ENCODE data around the gene RHBDL1.

Gene RHBDL1

DNA sequence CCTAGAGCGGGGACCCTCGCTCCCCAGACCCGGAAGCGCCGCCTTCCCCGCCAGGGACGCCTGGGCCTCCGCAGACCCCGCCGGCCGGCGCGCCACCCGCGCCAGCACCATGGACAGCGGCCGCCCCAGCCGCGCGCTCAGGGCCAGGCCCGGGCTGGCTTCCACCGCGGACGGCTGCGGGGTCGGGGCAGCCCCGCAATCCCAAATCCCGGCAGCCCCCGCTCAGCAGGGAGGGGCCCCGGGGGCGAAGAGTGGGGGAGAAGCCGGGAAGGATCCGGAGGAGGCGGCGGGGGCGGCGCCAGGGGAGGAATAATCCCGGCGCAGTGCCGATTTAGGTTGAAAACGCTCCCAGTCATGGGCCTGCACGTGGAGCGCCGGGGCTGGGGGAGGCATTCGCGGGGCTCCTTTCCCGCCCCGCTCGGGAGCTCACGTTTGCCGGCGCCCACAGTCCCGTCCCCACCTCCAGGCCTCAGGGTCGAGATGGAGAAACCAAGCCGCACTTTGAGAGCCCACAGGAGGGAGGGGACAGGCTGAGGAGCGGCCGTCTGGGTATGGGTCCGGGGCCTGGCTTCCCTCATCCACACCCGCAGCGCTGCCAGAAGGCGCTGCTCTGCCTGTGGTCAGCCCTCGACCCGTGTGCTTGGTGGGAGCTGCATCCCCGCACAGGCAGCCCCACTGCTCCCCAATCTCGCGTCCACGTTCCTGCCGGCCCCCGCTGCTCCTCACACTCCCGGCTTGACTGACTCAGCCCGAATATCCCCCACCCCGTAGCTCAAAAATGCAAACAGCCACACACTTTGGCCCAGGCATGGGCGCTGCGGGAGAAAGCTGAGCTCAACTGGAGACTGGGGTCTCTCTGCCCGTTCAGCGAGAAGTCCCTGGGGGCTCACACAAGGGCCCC lies 25.5 kb downstream of the RHBDL1 start:
- in situ Hi-C loops (cut with MboI; ENCODE audit: low pct_unique_long_range_greater_than_20kb, low sequenced_read_pairs, unreplicated experiment), result no loop called here
- TF ChIP-seq, protein P1, sequence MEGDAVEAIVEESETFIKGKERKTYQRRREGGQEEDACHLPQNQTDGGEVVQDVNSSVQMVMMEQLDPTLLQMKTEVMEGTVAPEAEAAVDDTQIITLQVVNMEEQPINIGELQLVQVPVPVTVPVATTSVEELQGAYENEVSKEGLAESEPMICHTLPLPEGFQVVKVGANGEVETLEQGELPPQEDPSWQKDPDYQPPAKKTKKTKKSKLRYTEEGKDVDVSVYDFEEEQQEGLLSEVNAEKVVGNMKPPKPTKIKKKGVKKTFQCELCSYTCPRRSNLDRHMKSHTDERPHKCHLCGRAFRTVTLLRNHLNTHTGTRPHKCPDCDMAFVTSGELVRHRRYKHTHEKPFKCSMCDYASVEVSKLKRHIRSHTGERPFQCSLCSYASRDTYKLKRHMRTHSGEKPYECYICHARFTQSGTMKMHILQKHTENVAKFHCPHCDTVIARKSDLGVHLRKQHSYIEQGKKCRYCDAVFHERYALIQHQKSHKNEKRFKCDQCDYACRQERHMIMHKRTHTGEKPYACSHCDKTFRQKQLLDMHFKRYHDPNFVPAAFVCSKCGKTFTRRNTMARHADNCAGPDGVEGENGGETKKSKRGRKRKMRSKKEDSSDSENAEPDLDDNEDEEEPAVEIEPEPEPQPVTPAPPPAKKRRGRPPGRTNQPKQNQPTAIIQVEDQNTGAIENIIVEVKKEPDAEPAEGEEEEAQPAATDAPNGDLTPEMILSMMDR (IDR thresholded peaks at IDR 0.05; ENCODE audit: extremely low read depth, insufficient read depth, missing control alignments), result no peak
- DNase-seq (ENCODE audit: low spot score), result peak; percentile 67

DNA sequence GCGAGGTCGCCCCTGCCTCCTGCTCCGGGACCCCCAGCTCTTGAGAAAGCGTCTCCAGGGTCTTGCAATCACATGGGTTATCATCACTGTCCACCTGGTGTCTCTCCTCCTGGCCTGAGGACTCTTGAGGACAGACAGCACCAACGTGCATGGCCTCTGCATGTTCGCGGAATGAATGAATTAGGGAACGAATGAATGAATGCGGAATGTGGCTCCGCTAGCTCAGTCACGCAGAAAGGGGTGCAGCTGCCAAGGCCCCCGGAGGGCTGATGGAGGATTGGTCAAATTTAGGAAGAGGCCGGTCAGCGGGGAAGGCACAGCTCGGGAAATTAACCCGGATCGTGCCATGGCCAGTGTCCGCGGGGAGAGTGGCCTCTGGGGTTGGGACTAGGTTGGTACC lies 26.9 kb downstream of the RHBDL1 start:
- in situ Hi-C loops (cut with MboI; ENCODE audit: low pct_unique_long_range_greater_than_20kb, low sequenced_read_pairs, unreplicated experiment), result no loop called here
- no peak for DNase-seq (ENCODE audit: low spot score)
- TF ChIP-seq, protein P1 (IDR thresholded peaks at IDR 0.05; ENCODE audit: extremely low read depth, insufficient read depth, missing control alignments), result no peak

DNA sequence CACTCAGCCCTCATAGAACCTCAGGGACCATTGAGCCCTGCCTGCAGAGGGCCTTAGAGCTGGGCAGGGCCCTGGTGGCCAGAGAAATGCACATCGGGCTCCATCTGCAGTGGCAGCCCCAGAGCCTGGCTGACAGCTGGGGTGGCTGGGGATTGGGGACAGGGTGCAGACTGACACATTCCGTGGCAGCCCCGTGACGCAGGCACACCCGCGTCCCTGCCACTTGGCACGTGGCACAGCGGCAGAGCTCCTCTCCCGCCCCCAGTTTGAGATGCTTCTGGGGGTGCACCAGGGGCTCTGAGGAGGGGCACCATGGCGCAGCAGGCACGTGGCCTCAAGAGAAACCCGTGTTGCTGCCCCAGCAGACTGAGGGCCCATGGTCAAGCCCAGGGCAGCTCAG lies 27.9 kb downstream of the RHBDL1 start:
- no peak for DNase-seq (ENCODE audit: low spot score)
- TF ChIP-seq, protein P1 (IDR thresholded peaks at IDR 0.05; ENCODE audit: extremely low read depth, insufficient read depth, missing control alignments), result no peak
- in situ Hi-C loops (cut with MboI; ENCODE audit: low pct_unique_long_range_greater_than_20kb, low sequenced_read_pairs, unreplicated experiment), result no loop called here

DNA sequence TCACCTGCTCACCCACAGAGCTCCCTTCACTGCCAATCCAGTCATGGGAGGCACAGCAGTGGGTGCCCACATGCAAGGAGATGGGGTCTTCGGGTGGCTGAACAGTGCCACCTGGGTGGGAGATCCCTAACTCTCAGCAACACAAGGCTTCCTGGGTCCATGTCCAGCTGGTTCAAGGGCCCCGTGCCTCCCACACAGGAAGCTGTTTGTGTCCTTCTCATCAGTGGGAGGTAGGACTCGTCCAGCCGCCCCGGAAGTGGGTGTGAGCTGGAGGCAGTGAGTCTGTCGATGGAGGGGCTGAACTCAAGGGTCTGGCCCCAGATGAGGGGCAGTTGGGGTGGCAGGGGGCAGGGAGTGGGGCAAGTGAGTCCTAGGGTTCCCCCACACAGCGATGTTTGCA lies 28.6 kb downstream of the RHBDL1 start:
- in situ Hi-C loops (cut with MboI; ENCODE audit: low pct_unique_long_range_greater_than_20kb, low sequenced_read_pairs, unreplicated experiment), result no loop called here
- no peak for DNase-seq (ENCODE audit: low spot score)
- TF ChIP-seq, protein P1 (IDR thresholded peaks at IDR 0.05; ENCODE audit: extremely low read depth, insufficient read depth, missing control alignments), result no peak

DNA sequence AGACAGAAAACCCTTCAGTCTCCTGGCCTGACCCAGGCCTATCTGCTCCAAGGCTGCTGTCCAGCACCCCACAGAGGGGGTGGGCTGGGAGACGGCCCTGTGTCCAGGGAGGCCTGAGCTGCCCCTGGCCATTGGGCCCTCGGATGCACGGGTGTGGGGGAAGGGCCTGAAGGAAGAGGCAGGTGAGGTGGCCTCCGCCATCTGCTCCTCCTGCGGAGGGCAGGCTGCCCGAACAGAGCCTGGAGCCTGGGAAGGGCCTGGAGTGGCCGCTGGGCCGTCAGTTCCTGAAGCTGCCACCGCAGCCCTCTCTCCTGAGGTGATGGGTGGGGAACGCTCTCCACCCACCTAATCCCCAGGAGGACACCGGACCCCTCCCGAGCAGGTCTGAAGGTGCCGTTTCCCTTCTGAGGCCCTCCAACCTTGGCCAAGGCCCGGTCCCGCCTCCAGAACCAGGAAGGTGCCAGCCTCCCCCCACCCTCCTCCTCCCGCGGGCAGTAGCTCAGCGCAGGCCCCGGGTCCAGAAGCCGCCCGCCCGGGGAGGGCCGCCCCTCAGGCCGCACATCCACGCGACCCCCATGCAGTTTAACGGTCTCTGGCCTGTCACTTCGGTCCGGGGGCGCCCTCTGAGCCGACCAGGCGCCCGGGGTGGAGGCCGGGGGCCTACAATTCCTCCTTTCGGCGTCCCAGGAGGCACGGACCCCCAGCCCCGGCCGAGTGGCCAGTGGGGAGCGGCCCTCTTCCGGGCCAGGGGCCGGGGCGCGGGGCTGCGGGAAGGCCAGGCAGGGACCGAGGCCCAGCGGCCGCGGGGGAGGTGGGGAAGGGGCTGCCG lies 29.3 kb downstream of the RHBDL1 start:
- in situ Hi-C loops (cut with MboI; ENCODE audit: low pct_unique_long_range_greater_than_20kb, low sequenced_read_pairs, unreplicated experiment), result no loop called here
- TF ChIP-seq, protein P1 (IDR thresholded peaks at IDR 0.05; ENCODE audit: extremely low read depth, insufficient read depth, missing control alignments), result no peak
- no peak for DNase-seq (ENCODE audit: low spot score)

DNA sequence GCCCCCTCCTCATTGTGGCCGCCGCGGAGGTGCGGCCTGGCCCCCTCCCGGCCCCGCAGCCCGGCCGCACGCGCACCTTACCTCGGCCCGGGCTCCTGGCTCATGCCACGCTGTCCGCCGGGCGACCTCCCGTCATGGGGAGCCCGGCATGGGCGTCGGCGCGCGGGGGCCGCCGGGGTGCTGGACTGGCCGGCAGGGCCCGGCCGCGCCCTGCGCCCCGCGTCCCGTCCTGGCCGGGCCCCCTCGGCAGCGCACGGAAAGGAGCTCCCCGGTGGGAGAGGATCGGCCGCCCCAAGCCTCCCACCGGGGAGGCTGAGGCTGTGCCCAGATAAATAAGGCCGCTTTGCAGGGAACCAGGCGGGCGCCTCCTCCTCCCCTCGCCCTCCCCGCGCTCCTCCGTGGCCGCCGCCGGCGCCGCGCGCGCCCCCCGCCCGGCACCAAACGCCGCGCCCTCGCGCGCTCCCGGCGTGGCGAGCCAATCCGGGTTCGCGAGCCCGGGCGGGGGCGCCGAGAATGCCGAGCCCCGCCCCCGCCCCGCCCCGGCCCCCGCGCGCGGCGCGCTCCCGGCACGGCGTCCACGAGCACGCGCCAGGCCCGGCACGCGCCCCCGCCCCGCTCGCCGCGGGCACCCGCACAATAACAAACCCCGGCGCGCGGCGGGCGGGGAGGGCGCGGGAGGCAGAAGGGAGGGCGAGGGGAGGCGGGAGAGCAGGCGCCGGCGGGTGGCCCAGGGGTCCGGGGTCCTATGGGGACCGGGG lies 30.1 kb downstream of the RHBDL1 start, which contains the start of gene FBXL16:
Gene FBXL16, minus strand, starts transcription at position 371 of the 758 bp plus-strand sequence. CDS start 8,396 bp downstream, outside the sequence.
- DNase-seq (ENCODE audit: low spot score), result no peak
- TF ChIP-seq, protein P1 (IDR thresholded peaks at IDR 0.05; ENCODE audit: extremely low read depth, insufficient read depth, missing control alignments), result no peak
- in situ Hi-C loops (cut with MboI; ENCODE audit: low pct_unique_long_range_greater_than_20kb, low sequenced_read_pairs, unreplicated experiment), result no loop called here

Measured in GM13977 (cell line).